GM21737 (cell line): Measurements from ENCODE around the gene XPNPEP1.

Experiments used
- ATAC-seq: cut with Tn5 transposase; IDR thresholded peaks from one replicate; pipeline ENCODE4 v1.9.1; 2021; ENCODE audit warnings: mild to moderate bottlenecking, moderate library complexity; ENCODE audit not compliant: unreplicated experiment

XPNPEP1 gene

GRCh38 chr10:109871476-109871875 lies 51.8 kb downstream of the XPNPEP1 start:
- no peak for ATAC-seq

- ATAC-seq, result no peak
Observed at GRCh38 chr10:109866995-109867635, 56.2 kb downstream of the XPNPEP1 start.

GRCh38 chr10:109866168-109866994 lies 56.9 kb downstream of the XPNPEP1 start:
- no peak for ATAC-seq

DNA sequence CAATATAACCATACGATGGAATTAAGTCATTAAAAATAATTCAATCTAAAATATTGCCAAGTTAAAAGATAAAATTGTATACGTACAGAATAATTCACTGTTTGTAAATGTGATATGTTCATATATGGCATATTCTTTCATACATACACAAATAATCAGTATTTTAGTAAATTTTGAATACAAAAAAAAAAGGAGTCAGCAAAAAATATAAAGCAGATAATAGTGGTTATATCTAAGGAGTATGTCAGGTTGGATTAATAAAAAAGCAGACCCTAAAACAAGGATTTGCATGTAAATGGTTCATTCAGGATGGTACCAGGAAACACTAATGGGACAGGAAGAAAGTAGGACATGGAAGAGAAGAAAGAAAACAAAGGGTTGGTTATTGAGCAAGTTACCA lies 59.5 kb downstream of the XPNPEP1 start:
- no peak for ATAC-seq

- ATAC-seq, result no peak
Observed at GRCh38 chr10:109862738-109863137, 60.6 kb downstream of the XPNPEP1 start.

DNA sequence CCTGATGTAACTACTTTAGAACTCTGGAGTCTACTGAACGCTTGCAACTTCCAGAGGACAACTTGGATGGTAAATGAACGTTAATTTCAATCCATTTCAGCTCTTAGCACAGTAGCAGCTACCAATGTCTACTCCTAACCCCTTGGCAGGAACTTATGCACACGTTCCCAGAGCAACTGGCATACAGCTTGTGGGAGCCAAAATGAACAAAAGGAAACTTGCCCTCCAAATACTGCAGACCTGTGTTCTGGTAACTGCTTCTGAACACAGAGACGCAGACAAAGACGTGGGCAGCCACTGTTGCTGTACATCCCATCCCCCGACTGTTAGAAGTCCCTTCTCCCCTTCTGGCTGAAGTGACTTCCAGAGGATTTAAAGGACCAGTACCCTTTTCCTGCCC lies 61.3 kb downstream of the XPNPEP1 start:
- no peak for ATAC-seq

DNA sequence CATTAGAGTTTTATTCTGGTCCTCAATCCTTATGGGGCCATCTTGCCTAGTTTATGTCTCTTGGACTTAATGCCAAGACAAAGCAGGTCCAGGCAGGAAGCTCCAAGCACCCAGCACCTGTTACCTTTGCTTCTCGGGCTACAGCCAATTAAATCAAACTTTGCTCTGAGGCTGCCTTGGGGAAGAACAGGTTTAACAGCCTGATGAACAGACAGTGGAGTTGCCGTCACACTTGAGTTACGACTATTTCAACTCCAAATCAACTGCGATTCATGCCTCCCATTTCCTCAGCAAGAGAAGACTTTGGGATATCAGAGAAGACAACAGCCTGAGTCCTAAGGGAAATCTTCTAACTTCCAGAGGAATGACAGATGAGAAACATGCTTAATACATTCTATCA lies 62.2 kb downstream of the XPNPEP1 start:
- no peak for ATAC-seq

DNA sequence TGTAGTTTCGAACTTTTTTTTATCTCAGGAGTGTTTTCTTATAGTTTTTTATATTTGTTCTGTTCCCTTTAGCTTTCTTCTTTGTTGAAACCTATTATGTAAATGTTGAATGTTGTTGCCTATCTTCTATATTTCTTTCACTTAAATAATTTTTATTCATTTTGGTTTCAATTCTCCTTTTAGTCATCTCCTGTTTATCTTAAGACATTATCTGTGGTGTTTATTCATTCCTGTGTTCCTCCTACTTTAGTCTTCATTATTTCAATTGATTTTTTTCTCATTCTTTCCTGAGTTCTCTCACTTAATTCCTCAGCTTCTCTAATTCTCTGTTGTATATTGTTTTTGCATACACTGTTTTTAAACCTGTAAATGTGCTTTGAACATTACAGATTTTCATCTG lies 64.1 kb downstream of the XPNPEP1 start:
- no peak for ATAC-seq

DNA sequence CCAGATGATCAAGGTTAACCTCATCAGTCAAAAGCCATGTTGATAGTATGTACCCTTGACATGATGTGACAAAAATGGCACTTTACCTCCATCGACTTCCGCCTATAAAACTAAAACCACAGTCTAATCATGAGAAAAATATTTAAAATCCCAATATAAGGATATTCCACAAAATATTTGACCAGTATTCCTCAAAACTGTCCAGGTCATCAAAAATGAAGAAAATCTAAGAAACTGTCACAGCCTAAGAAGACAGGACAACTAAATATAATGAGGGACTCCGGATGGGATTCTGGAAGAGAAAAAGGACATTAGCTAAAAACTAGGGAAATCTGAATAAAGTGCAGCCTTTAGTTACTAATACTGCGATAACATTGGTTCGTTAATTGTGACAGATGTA lies 67.6 kb downstream of the XPNPEP1 start:
- no peak for ATAC-seq

- no peak for ATAC-seq
Observed at GRCh38 chr10:109853921-109854320, 69.4 kb downstream of the XPNPEP1 start.

- ATAC-seq, result peak; percentile 87
Observed at GRCh38 chr10:109852475-109853037, 70.8 kb downstream of the XPNPEP1 start.

DNA sequence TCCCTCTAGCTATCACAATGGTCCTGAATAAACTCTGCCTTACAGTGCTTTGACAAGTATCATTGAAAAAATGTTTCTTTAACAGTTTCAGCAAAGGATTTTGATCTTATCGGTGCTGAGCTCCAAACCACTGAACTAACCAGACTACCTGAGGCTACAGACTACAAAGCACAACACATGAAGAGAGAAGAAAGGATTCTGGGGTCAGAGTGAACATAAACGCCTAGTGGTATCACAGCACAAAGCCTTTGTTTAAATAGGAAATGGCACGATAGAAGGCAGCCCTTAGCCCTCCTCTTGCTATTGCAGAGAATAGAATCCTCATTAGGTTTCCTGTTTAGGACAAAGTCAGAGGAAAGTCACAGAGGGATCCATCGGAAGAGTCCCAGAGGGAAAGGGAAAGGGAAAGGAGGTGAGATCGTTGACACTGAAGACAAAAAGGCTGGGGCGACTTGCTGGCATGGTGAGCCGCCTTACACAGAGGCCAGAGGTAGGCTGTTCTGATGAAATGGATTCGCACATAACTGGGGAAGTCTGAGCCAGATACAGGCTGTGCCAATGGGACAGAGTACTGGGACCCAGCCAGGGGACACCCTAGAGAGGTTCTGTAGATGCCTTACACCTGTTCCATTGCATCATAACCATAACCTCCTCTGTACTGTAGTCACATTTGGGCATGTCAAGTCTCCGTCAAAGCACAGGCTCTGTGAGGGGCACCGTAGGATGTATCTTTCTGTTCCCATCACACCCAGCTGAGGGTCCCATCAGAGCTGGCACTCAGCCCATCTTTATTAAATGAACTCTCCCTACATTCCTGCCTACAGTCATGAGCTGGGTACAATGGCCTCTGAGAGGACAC lies 71.5 kb downstream of the XPNPEP1 start:
- ATAC-seq, result no peak

GRCh38 chr10:109846832-109847231 lies 76.5 kb downstream of the XPNPEP1 start:
- no peak for ATAC-seq

DNA sequence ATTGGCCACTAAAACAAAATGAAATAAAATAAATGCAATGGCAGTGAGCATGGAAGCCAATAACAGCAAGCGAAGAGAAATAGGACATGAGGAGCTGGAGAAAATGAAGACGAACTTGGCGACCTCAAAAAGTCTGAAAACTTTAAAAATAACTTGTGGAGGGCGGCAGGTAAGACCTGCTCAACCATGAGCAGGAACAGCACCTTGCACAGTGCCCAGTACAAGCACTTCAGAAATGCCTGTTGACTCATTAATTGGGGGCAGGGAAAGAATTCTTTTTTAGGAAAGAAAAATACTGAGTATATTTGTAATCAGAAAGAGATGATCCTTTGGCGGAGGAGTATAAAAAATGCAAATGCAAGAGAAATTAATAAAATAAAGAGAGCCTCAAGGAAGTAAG lies 78.0 kb downstream of the XPNPEP1 start:
- ATAC-seq, result no peak

GRCh38 chr10:109838592-109839244 lies 84.6 kb downstream of the XPNPEP1 start:
- no peak for ATAC-seq

DNA sequence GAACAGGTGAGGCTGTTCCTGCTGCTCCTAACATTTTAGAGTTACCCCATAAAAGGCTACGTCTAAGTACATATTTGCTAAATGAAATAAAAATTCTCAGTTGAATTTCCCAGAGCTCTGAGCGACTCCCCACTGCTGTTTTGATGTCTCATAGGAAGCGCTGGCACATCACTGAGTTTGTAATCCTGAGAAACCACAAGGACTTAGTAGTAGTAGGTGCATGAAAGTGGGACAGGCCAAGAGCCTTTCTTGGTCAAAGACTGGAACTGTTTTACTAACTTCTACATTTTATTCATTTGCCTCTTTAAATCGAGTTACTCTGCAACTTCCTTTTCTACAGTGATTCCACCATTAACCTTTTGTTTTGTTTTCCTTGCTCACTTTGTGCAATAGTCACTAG lies 85.9 kb downstream of the XPNPEP1 start:
- ATAC-seq, result no peak

- ATAC-seq, result no peak
Observed at GRCh38 chr10:109835257-109835656, 88.1 kb downstream of the XPNPEP1 start.

GRCh38 chr10:109831846-109832245 lies 91.5 kb downstream of the XPNPEP1 start:
- no peak for ATAC-seq

GRCh38 chr10:109824206-109824605 lies 99.1 kb downstream of the XPNPEP1 start:
- no peak for ATAC-seq

DNA sequence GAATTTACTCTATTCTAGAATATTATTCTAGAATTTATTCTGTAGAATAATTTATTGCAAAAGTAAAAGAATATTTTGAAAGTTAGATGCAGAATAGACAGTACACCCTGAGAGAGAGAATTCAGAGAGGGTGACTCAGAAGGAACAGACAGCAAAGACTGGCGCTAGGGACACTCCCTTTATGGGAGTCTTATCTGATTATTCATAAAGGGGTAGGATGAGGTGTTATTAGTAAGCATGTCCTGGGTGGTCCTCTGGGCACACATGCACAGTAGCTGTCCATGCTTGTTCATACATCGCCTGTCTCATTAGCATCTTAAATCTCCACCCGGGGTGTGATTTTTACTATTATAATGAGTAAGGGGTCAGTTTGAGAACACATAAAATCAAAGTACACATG lies 100.1 kb downstream of the XPNPEP1 start:
- no peak for ATAC-seq

GRCh38 chr10:109821672-109822071 lies 101.6 kb downstream of the XPNPEP1 start:
- ATAC-seq, result no peak
